Stimulated activated naive CD4-positive, alpha-beta T cell (primary cell): ENCODE results near the gene INHBE.
"Not testable (repeated sequence)": the region's sequence is repeated elsewhere in the genome, so short reads cannot be mapped to it uniquely, and the experiment has no call there.

Experiments
- DNase-seq, 6 experiments: peaks; one replicate each; lab custom pipeline; 2025; lab: John Stamatoyannopoulos, UW

INHBE gene

GRCh38 chr12:57496822-57497221, 41.7 kb downstream of the INHBE start:
- DNase-seq: no peak

GRCh38 chr12:57497223-57498131, 42.4 kb downstream of the INHBE start:
- DNase-seq: no peak

- no peak for DNase-seq
Observed at GRCh38 chr12:57498132-57498502, 43.0 kb downstream of the INHBE start.

- DNase-seq: no peak
Observed at GRCh38 chr12:57498571-57498970, 43.5 kb downstream of the INHBE start.

GRCh38 chr12:57500213-57500612, 45.1 kb downstream of the INHBE start:
- no peak for DNase-seq

GRCh38 chr12:57502311-57502969, 47.3 kb downstream of the INHBE start:
- not testable (repeated sequence) for DNase-seq

GRCh38 chr12:57506541-57506940, 51.4 kb downstream of the INHBE start:
- DNase-seq: not testable (repeated sequence)
